ENCODE results near the gene IER5L. TPM values are rescaled to one million over a fixed set of nuclear protein-coding genes. Genes with fewer than 3 reads are reported as not detected.
A peak's percentile ranks its signal among the peaks of the same experiment; 100 is the strongest.

IER5L gene
- total and polyA plus RNA-seq, 2 donors from 2014 or later, result 18.0 to 46.9 TPM

GRCh38 chr9:129148463-129149204 lies 29.4 kb downstream of the IER5L start:
- no peak overlapping the region for H3K27ac ChIP-seq (ENCODE audit: low read depth in 2 of 2, low read length in 2 of 2)
- H3K4me1 ChIP-seq (ENCODE audit: control insufficient read depth in 2 of 3, insufficient read depth in 2 of 3, low read depth in 1 of 3, low read length in 3 of 3), result peaks cover 0 to 22% (median 21%) of the 10 kb centered on the region in 3 donors

GRCh38 chr9:129146441-129146941 lies 31.6 kb downstream of the IER5L start:
- TF ChIP-seq CTCF (IDR thresholded peaks at IDR 0.05; ENCODE audit: borderline replicate concordance, extremely low read depth, insufficient read depth), result no peak
- Histone ChIP-seq H3K4me3 (ENCODE audit: low read length in 3 of 3) (no peak overlapping the region), H3K9ac (ENCODE audit: low read length in 3 of 3) (peak overlapping the region in 1 of 3 donors; percentile 65), H3K27me3 (ENCODE audit: control insufficient read depth, insufficient read depth, low read length) (no peaks in the 10 kb centered on the region), H3K4me1 (ENCODE audit: control insufficient read depth in 2 of 3, insufficient read depth in 2 of 3, low read depth in 1 of 3, low read length in 3 of 3) (peaks cover 11 to 40% (median 39%) of the 10 kb centered on the region in 3 donors), H3K27ac (ENCODE audit: low read depth in 2 of 2, low read length in 2 of 2) (peak overlapping the region; percentile 75 to 87), H3K9me3 (ENCODE audit: control insufficient read depth in 2 of 3, insufficient read depth in 1 of 3, low read length in 3 of 3) (no peaks in the 10 kb centered on the region), H3K36me3 (ENCODE audit: control insufficient read depth in 2 of 3, insufficient read depth in 3 of 3, low read length in 3 of 3) (peaks cover 0 to 5% (median 0%) of the 10 kb centered on the region in 3 donors)
- DNase-seq (peak in 4 of 5 donors; percentile 24 to 88 (median 52)), FAIRE-seq (no peak)
- intact Hi-C loops (cut with DNase I), result no loop called here

More at GRCh38 chr9:129148463-129149204, 29.4 kb downstream of the IER5L start:
- H3K4me3 ChIP-seq (ENCODE audit: low read length in 3 of 3), result no peak overlapping the region
- no peak overlapping the region for H3K9ac ChIP-seq (ENCODE audit: low read length in 3 of 3)
- peaks cover 0 to 5% (median 0%) of the 10 kb centered on the region in 3 donors for H3K36me3 ChIP-seq (ENCODE audit: control insufficient read depth in 2 of 3, insufficient read depth in 3 of 3, low read length in 3 of 3)
- H3K27me3 ChIP-seq (ENCODE audit: control insufficient read depth, insufficient read depth, low read length), result no peaks in the 10 kb centered on the region
- intact Hi-C loops (cut with DNase I), result no loop called here
- no peak for DNase-seq
- no peak for TF ChIP-seq CTCF (IDR thresholded peaks at IDR 0.05; ENCODE audit: borderline replicate concordance, extremely low read depth, insufficient read depth)
- H3K9me3 ChIP-seq (ENCODE audit: control insufficient read depth in 2 of 3, insufficient read depth in 1 of 3, low read length in 3 of 3), result no peaks in the 10 kb centered on the region
- no peak for FAIRE-seq

GRCh38 chr9:129145841-129146292 lies 32.2 kb downstream of the IER5L start:
- Histone ChIP-seq H3K4me1 (ENCODE audit: control insufficient read depth in 2 of 3, insufficient read depth in 2 of 3, low read depth in 1 of 3, low read length in 3 of 3) (peaks cover 11 to 46% (median 43%) of the 10 kb centered on the region in 3 donors), H3K9me3 (ENCODE audit: control insufficient read depth in 2 of 3, insufficient read depth in 1 of 3, low read length in 3 of 3) (no peaks in the 10 kb centered on the region), H3K4me3 (ENCODE audit: low read length in 3 of 3) (no peak overlapping the region), H3K9ac (ENCODE audit: low read length in 3 of 3) (peak overlapping the region in 1 of 3 donors; percentile 65), H3K27ac (ENCODE audit: low read depth in 2 of 2, low read length in 2 of 2) (peak overlapping the region; percentile 75 to 87), H3K27me3 (ENCODE audit: control insufficient read depth, insufficient read depth, low read length) (no peaks in the 10 kb centered on the region), H3K36me3 (ENCODE audit: control insufficient read depth in 2 of 3, insufficient read depth in 3 of 3, low read length in 3 of 3) (peaks cover 0 to 5% (median 0%) of the 10 kb centered on the region in 3 donors)
- peak; percentile 63 to 91 (median 77) for DNase-seq
- no peak for FAIRE-seq
- TF ChIP-seq CTCF (IDR thresholded peaks at IDR 0.05; ENCODE audit: borderline replicate concordance, extremely low read depth, insufficient read depth), result no peak
- intact Hi-C loops (cut with DNase I), result no loop called here

Measured in kidney (tissue), 14 donors.